Measurements from ENCODE around the gene NGB. TPM values are rescaled to one million over a fixed set of nuclear protein-coding genes. Genes with fewer than 3 reads are reported as not detected.

NGB gene
- total RNA-seq, 2 donors from 2014 or later, result not detected

- no peak for DNase-seq
- Histone ChIP-seq H3K9ac (ENCODE audit: extremely low read depth, low read length, poor library complexity, severe bottlenecking) (no peak overlapping the region), H3K4me3 (ENCODE audit: low read length) (no peak overlapping the region), H3K4me1 (ENCODE audit: control insufficient read depth, insufficient read depth, low read length) (peaks cover 7% of the 10 kb centered on the region), H3K27me3 (ENCODE audit: control insufficient read depth, insufficient read depth, low read length, poor library complexity, severe bottlenecking) (no peaks in the 10 kb centered on the region), H3K9me3 (ENCODE audit: control insufficient read depth, low read length) (no peaks in the 10 kb centered on the region), H3K36me3 (ENCODE audit: control insufficient read depth, insufficient read depth, low read length) (peaks cover 36% of the 10 kb centered on the region), H3K27ac (ENCODE audit: low read depth, low read length) (peak overlapping the region; percentile 99)
- TF ChIP-seq, protein P1, sequence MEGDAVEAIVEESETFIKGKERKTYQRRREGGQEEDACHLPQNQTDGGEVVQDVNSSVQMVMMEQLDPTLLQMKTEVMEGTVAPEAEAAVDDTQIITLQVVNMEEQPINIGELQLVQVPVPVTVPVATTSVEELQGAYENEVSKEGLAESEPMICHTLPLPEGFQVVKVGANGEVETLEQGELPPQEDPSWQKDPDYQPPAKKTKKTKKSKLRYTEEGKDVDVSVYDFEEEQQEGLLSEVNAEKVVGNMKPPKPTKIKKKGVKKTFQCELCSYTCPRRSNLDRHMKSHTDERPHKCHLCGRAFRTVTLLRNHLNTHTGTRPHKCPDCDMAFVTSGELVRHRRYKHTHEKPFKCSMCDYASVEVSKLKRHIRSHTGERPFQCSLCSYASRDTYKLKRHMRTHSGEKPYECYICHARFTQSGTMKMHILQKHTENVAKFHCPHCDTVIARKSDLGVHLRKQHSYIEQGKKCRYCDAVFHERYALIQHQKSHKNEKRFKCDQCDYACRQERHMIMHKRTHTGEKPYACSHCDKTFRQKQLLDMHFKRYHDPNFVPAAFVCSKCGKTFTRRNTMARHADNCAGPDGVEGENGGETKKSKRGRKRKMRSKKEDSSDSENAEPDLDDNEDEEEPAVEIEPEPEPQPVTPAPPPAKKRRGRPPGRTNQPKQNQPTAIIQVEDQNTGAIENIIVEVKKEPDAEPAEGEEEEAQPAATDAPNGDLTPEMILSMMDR (conservative IDR thresholded peaks at IDR 0.05), result no peak
- peaks cover 17% of the 10 kb centered on the region for H3K36me3 Mint-ChIP-seq (ENCODE audit: low read depth)
- 0 to 83% methylated on average over 1 to 3 of the region's 3 CpGs for WGBS, 2 experiments (ENCODE audit: insufficient coverage in 1 of 2, insufficient read length in 1 of 2)
- H3K4me3 Mint-ChIP-seq, result no peak overlapping the region
- H3K27ac Mint-ChIP-seq, result no peak overlapping the region
- H3K27me3 Mint-ChIP-seq (ENCODE audit: insufficient read depth), result no peaks in the 10 kb centered on the region
- H3K4me1 Mint-ChIP-seq, result peaks cover 34% of the 10 kb centered on the region
- no peaks in the 10 kb centered on the region for H3K9me3 Mint-ChIP-seq
These were observed 36.0 kb upstream of the NGB start for GRCh38 chr14:77306851-77307496.

DNA sequence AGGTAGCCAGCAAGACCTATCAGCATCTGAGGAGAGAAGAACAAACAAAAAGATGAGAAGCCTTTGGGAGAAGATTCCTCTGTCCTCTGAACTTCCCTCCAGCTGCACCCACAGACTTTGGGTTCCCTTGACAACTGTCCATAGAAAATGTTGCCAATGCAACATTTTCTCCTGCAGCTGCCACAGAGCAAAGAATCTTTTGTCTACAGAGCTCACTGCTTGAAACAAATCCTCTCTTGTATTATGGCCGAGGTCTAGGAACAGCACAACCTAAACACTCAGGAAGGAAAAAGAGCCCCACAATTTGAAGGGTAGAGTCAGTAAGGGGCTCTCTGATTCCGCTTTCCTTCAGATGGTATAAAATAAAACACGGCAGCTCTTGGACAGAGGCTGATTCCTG is 35.4 kb upstream of the NGB start:
- WGBS, 2 experiments (ENCODE audit: insufficient coverage in 1 of 2, insufficient read length in 1 of 2), result 55 to 83% methylated on average over 3 of the region's 3 CpGs
- peaks cover 31% of the 10 kb centered on the region for H3K4me1 Mint-ChIP-seq
- H3K9me3 Mint-ChIP-seq, result no peaks in the 10 kb centered on the region
- DNase-seq, result no peak
- H3K27ac Mint-ChIP-seq, result no peak overlapping the region
- TF ChIP-seq, protein P1 (conservative IDR thresholded peaks at IDR 0.05), result no peak
- no peak overlapping the region for H3K4me3 ChIP-seq (ENCODE audit: low read length)
- peak overlapping the region; percentile 99 for H3K27ac ChIP-seq (ENCODE audit: low read depth, low read length)
- H3K36me3 ChIP-seq (ENCODE audit: control insufficient read depth, insufficient read depth, low read length), result peaks cover 32% of the 10 kb centered on the region
- no peaks in the 10 kb centered on the region for H3K27me3 Mint-ChIP-seq (ENCODE audit: insufficient read depth)
- H3K9me3 ChIP-seq (ENCODE audit: control insufficient read depth, low read length), result no peaks in the 10 kb centered on the region
- no peak overlapping the region for H3K9ac ChIP-seq (ENCODE audit: extremely low read depth, low read length, poor library complexity, severe bottlenecking)
- no peak overlapping the region for H3K4me3 Mint-ChIP-seq
- H3K27me3 ChIP-seq (ENCODE audit: control insufficient read depth, insufficient read depth, low read length, poor library complexity, severe bottlenecking), result no peaks in the 10 kb centered on the region
- peaks cover 14% of the 10 kb centered on the region for H3K36me3 Mint-ChIP-seq (ENCODE audit: low read depth)
- peaks cover 8% of the 10 kb centered on the region for H3K4me1 ChIP-seq (ENCODE audit: control insufficient read depth, insufficient read depth, low read length)

- no peak for DNase-seq
- Histone ChIP-seq H3K27ac (ENCODE audit: low read depth, low read length) (peak overlapping the region; percentile 99), H3K36me3 (ENCODE audit: control insufficient read depth, insufficient read depth, low read length) (peaks cover 31% of the 10 kb centered on the region), H3K27me3 (ENCODE audit: control insufficient read depth, insufficient read depth, low read length, poor library complexity, severe bottlenecking) (no peaks in the 10 kb centered on the region), H3K9ac (ENCODE audit: extremely low read depth, low read length, poor library complexity, severe bottlenecking) (no peak overlapping the region), H3K4me3 (ENCODE audit: low read length) (no peak overlapping the region), H3K9me3 (ENCODE audit: control insufficient read depth, low read length) (no peaks in the 10 kb centered on the region), H3K4me1 (ENCODE audit: control insufficient read depth, insufficient read depth, low read length) (peaks cover 15% of the 10 kb centered on the region)
- Mint-ChIP-seq H3K27ac (no peak overlapping the region), H3K27me3 (ENCODE audit: insufficient read depth) (no peaks in the 10 kb centered on the region), H3K9me3 (no peaks in the 10 kb centered on the region), H3K4me1 (peaks cover 35% of the 10 kb centered on the region), H3K4me3 (no peak overlapping the region), H3K36me3 (ENCODE audit: low read depth) (peaks cover 12% of the 10 kb centered on the region)
- WGBS, 2 experiments (ENCODE audit: insufficient coverage in 1 of 2, insufficient read length in 1 of 2), result 94% methylated on average over 3 to 4 of the region's 4 CpGs
- TF ChIP-seq, protein P1 (conservative IDR thresholded peaks at IDR 0.05), result no peak
These were observed 34.7 kb upstream of the NGB start for GRCh38 chr14:77305696-77306095.

Measured in endodermal cell (in vitro differentiated cells).